H1 (cell line): ENCODE results near the gene KLHL29. TPM values are rescaled to one million over a fixed set of nuclear protein-coding genes. Genes with fewer than 3 reads are reported as not detected.
A peak's percentile ranks its signal among the peaks of the same experiment; 100 is the strongest.

Source experiments
- CTCF ChIA-PET: fragments of 300-600 bp; sonication (Branson Sonifier 250); formaldehyde crosslinking; loops from one replicate; lab custom pipeline; 2021; ENCODE audit not compliant: partially characterized antibody; lab: Charles Lee
- POLR2A ChIA-PET: fragments of 300-600 bp; sonication (Branson Sonifier 250); formaldehyde crosslinking; loops from one replicate; lab custom pipeline; 2021; ENCODE audit warnings: inconsistent platforms; ENCODE audit not compliant: partially characterized antibody; lab: Charles Lee
- DNase-seq, 2 experiments: peaks; one replicate each; pipeline versions ENCODE4 v3.0.0 to v3.0.0-alpha.2; 2010 to 2022; ENCODE audit warnings: low spot score in 2 of 2, low read depth in 1 of 2, mixed read lengths in 1 of 2
- FAIRE-seq: peaks from 2 replicates; lab custom pipeline; 2011; peaks lifted over from hg19 to GRCh38; lab: Jason Lieb, UNC
- H2AFZ ChIP-seq: 2 replicates; pipeline ENCODE4 v1.8.1; 2012; ENCODE audit warnings: low read length, inconsistent platforms
- H2AK5ac ChIP-seq: 2 replicates; pipeline ENCODE4 v1.6.1; 2013; ENCODE audit warnings: low read depth, low read length
- H2BK120ac ChIP-seq: replicated peaks from 2 replicates; pipeline ENCODE3; 2013; ENCODE audit warnings: low read depth, low read length, inconsistent platforms
- H2BK12ac ChIP-seq: 2 replicates; pipeline ENCODE4 v1.6.1; 2013; ENCODE audit warnings: low read depth, low read length
- H2BK15ac ChIP-seq: 2 replicates; pipeline ENCODE4 v1.6.1; 2013; ENCODE audit warnings: low read length
- H2BK20ac ChIP-seq: 2 replicates; pipeline ENCODE4 v1.6.1; 2013; ENCODE audit warnings: low read length
- H2BK5ac ChIP-seq: 2 replicates; pipeline ENCODE4 v1.6.1; 2013; ENCODE audit warnings: low read depth, low read length
- H3K14ac ChIP-seq: 2 replicates; pipeline ENCODE4 v1.6.1; 2013; ENCODE audit warnings: inconsistent platforms; ENCODE audit not compliant: insufficient read length
- H3K18ac ChIP-seq: 2 replicates; pipeline ENCODE4 v1.6.1; 2013; ENCODE audit warnings: low read length; ENCODE audit errors: extremely low read depth
- H3K23ac ChIP-seq: 2 replicates; pipeline ENCODE4 v1.6.1; 2013; ENCODE audit warnings: inconsistent platforms; ENCODE audit not compliant: insufficient read length
- H3K23me2 ChIP-seq: 2 replicates; pipeline ENCODE4 v1.6.1; 2013; ENCODE audit warnings: low read depth, low read length
- H3K27ac ChIP-seq: 2 replicates; pipeline ENCODE4 v1.6.1; 2011; ENCODE audit warnings: low read depth, low read length, inconsistent platforms
- H3K27me3 ChIP-seq, 4 experiments: replicated peaks in 1 of 4; 1 replicate in 1 of 4; 2 replicates in 3 of 4; pipeline versions ENCODE4 v1.6.1 to v1.8.1; 2011 to 2013; ENCODE audit warnings: low read length in 3 of 4, mild to moderate bottlenecking in 3 of 4, inconsistent platforms in 2 of 4, mixed read lengths in 2 of 4, moderate library complexity in 1 of 4; ENCODE audit not compliant: control insufficient read depth in 3 of 4, insufficient read depth in 3 of 4; ENCODE audit errors: extremely low read depth in 1 of 4
- H3K36me3 ChIP-seq, 4 experiments: 2 replicates each; pipeline versions ENCODE4 v1.6.1 to v1.8.1; 2011 to 2013; ENCODE audit warnings: mild to moderate bottlenecking in 4 of 4, low read length in 3 of 4, moderate library complexity in 2 of 4, control low read depth in 1 of 4, inconsistent platforms in 1 of 4; ENCODE audit not compliant: insufficient read depth in 4 of 4, control insufficient read depth in 2 of 4
- H3K4ac ChIP-seq: replicated peaks from 2 replicates; pipeline ENCODE3; 2013; ENCODE audit warnings: low read length, low read depth, mixed read lengths, inconsistent platforms; ENCODE audit not compliant: insufficient read length
- H3K4me1 ChIP-seq, 4 experiments: replicated peaks in 1 of 4; 1 replicate in 1 of 4; 2 replicates in 3 of 4; pipeline versions ENCODE4 v1.6.1 to v1.8.1; 2011 to 2013; ENCODE audit warnings: low read length in 3 of 4, inconsistent platforms in 2 of 4, mixed read lengths in 1 of 4; ENCODE audit not compliant: insufficient read depth in 4 of 4, control insufficient read depth in 3 of 4
- H3K4me2 ChIP-seq, 2 experiments: 2 replicates each; pipeline versions ENCODE4 v1.6.1 to v1.8.1; 2011 to 2013; ENCODE audit warnings: low read depth in 2 of 2, low read length in 2 of 2, control low read depth in 1 of 2, inconsistent platforms in 1 of 2, mild to moderate bottlenecking in 1 of 2; ENCODE audit not compliant: insufficient read depth in 1 of 2
- H3K4me3 ChIP-seq, 4 experiments: fragments of 200-600, 300-600 bp in 1 of 4; sonication (generic), shearing (Covaris generic), sonication (Bioruptor Twin) in 1 of 4; 2 replicates each; pipeline versions ENCODE4 v1.5.1 to v1.8.1; 2011 to 2016; ENCODE audit warnings: low read length in 4 of 4, low read depth in 3 of 4, control low read depth in 2 of 4, inconsistent platforms in 2 of 4, mild to moderate bottlenecking in 2 of 4, mixed read lengths in 1 of 4, moderate library complexity in 1 of 4; ENCODE audit not compliant: insufficient read depth in 2 of 4; ENCODE audit errors: extremely low read depth in 1 of 4
- H3K56ac ChIP-seq: replicated peaks from 2 replicates; pipeline ENCODE3; 2013; ENCODE audit warnings: low read depth, mild to moderate bottlenecking, mixed read lengths, low read length, inconsistent platforms; ENCODE audit not compliant: insufficient read length
- H3K79me1 ChIP-seq: 2 replicates; pipeline ENCODE4 v1.6.1; 2013; ENCODE audit warnings: low read depth, low read length, control low read depth
- H3K79me2 ChIP-seq, 2 experiments: 2 replicates each; pipeline versions ENCODE4 v1.6.1 to v1.8.1; 2012 to 2013; ENCODE audit warnings: low read length in 2 of 2, mild to moderate bottlenecking in 2 of 2, inconsistent platforms in 1 of 2; ENCODE audit not compliant: insufficient read depth in 2 of 2, control insufficient read depth in 1 of 2
- H3K9ac ChIP-seq, 4 experiments: replicated peaks in 1 of 4; 1 replicate in 1 of 4; 2 replicates in 3 of 4; pipeline versions ENCODE4 v1.6.1 to v1.8.1; 2011 to 2013; ENCODE audit warnings: low read depth in 3 of 4, low read length in 3 of 4, control low read depth in 2 of 4, mild to moderate bottlenecking in 2 of 4, moderate library complexity in 2 of 4, inconsistent platforms in 1 of 4; ENCODE audit errors: extremely low read depth in 1 of 4
- H3K9me3 ChIP-seq, 2 experiments: 2 replicates each; pipeline versions ENCODE4 v1.6.1 to v1.8.1; 2012 to 2013; ENCODE audit warnings: mild to moderate bottlenecking in 2 of 2, moderate library complexity in 2 of 2, control low read depth in 1 of 2, inconsistent platforms in 1 of 2, low read depth in 1 of 2, low read length in 1 of 2, mixed read lengths in 1 of 2; ENCODE audit not compliant: insufficient read depth in 2 of 2
- H4K20me1 ChIP-seq, 2 experiments: replicated peaks in 1 of 2; 2 replicates each; pipeline versions ENCODE3 to v1.8.1; 2011 to 2013; ENCODE audit warnings: inconsistent platforms in 2 of 2, low read length in 2 of 2, mild to moderate bottlenecking in 1 of 2; ENCODE audit not compliant: insufficient read depth in 2 of 2, control insufficient read depth in 1 of 2
- H4K5ac ChIP-seq: 2 replicates; pipeline ENCODE4 v1.6.1; 2013; ENCODE audit warnings: low read length, low read depth, mixed read lengths, inconsistent platforms; ENCODE audit not compliant: insufficient read length
- H4K8ac ChIP-seq: 2 replicates; pipeline ENCODE4 v1.8.0; 2013; ENCODE audit warnings: mild to moderate bottlenecking, moderate library complexity, low read length, inconsistent platforms; ENCODE audit not compliant: insufficient read depth; ENCODE audit errors: extremely low read depth
- H4K91ac ChIP-seq: replicated peaks from 2 replicates; pipeline ENCODE3; 2013; ENCODE audit warnings: low read length, mixed read lengths, inconsistent platforms; ENCODE audit not compliant: insufficient read length
- ATF3 ChIP-seq: IDR thresholded peaks from 2 replicates; pipeline ENCODE4 v1.6.1; 2011; ENCODE audit warnings: low read depth, mild to moderate bottlenecking, low read length; ENCODE audit not compliant: insufficient read depth
- EZH2 ChIP-seq: fragments of 200-600 bp; sonication (generic); IDR thresholded peaks from 2 replicates; pipeline ENCODE4 v1.7.1; 2012; ENCODE audit warnings: low read depth, mild to moderate bottlenecking, moderate library complexity, low read length, inconsistent platforms; ENCODE audit not compliant: severe bottlenecking
- GABPA ChIP-seq: IDR thresholded peaks from 2 replicates; pipeline ENCODE4 v1.6.1; 2011; ENCODE audit warnings: mild to moderate bottlenecking, low read length, moderate library complexity, borderline replicate concordance; ENCODE audit not compliant: insufficient read depth
- RXRA ChIP-seq: IDR thresholded peaks from 2 replicates; pipeline ENCODE4 v1.6.1; 2011; ENCODE audit warnings: low read depth, mild to moderate bottlenecking, low read length, moderate library complexity; ENCODE audit not compliant: insufficient read depth
- WGBS, 2 experiments: shearing (Covaris generic) in 1 of 2; methylation state at CpG; one replicate each; pipeline versions ENCODE4 v1.1.6 to v1.1.7; 2013 to 2015; ENCODE audit warnings: low lambda C conversion rate in 2 of 2, mixed read lengths in 2 of 2, inconsistent platforms in 1 of 2, low coverage in 1 of 2, missing lambda C conversion rate in 1 of 2; ENCODE audit not compliant: insufficient replicate concordance in 2 of 2, insufficient coverage in 1 of 2, insufficient read length in 1 of 2; ENCODE audit errors: extremely low coverage in 1 of 2, missing lambda C conversion rate in 1 of 2; 5-methylcytosine and 5-hydroxymethylcytosine counted together
- polyA plus RNA-seq, 7 experiments: library from polyadenylated mRNA; depleted of rRNA in 3 of 7; stranded (reverse) in 5 of 7; unstranded in 2 of 7; fragments of >200 nt in 5 of 7; fragments of 200-250 nt in 2 of 7; gene quantifications; 1 replicate in 5 of 7; 2 replicates in 1 of 7; 4 replicates in 1 of 7; pipeline versions ENCODE4 v1.2.1 to v1.2.3, GENCODE V29; 2011 to 2013; ENCODE audit warnings: missing spikeins in 2 of 7, mixed read lengths in 2 of 7
- total RNA-seq: library from RNA; stranded (reverse); fragmentation: NEBNext Ultra II Directional; extraction: Animal tissue kit (Norgen Biotek cat#: 25700); gene quantifications from 2 replicates; pipeline ENCODE4 v1.2.1, GENCODE V29; 2021

KLHL29 gene
- total and polyA plus RNA-seq, 2 of the 8 experiments (the other 6 are each of a cell fraction or from before 2014, with no cell fraction given) = 1.1 to 4.7 TPM

GRCh38 chr2:23666241-23666979, 281.4 kb downstream of the KLHL29 start:
- Histone ChIP-seq H3K14ac (no peak overlapping the region), H4K5ac (no peak overlapping the region), H2BK15ac (peak overlapping the region; percentile 16; the same call in 1 of the 2 replicates), H3K4me2 (no peak overlapping the region), H3K23ac (no peak overlapping the region), H3K27ac (no peak overlapping the region)
- POLR2A ChIA-PET = no interaction called here
- TF ChIP-seq EZH2 (no peak), GABPA (no peak), ATF3 (no peak), RXRA (no peak)
- TF ChIP-seq, all 59 proteins: peak for 0
- CTCF ChIA-PET = interaction anchor here (0.8 to 7.8 kb wide), 7 partner anchors 9 to 44 kb away, joined by 3 to 35 read pairs (median 3); no protein-coding TSS in a partner anchor
- H3K4me3 ChIP-seq = no peak overlapping the region
- H3K36me3 ChIP-seq = no peaks in the 10 kb centered on the region
- H2BK12ac ChIP-seq = no peak overlapping the region
- H4K8ac ChIP-seq = no peak overlapping the region
- FAIRE-seq = no peak
- H3K23me2 ChIP-seq = no peaks in the 10 kb centered on the region; the same call in 1 of the 2 replicates
- H3K56ac ChIP-seq = no peak overlapping the region
- no peak overlapping the region for H2AK5ac ChIP-seq
- H2AFZ ChIP-seq = no peak overlapping the region
- H3K79me2 ChIP-seq = no peaks in the 10 kb centered on the region
- no peak overlapping the region for H3K4ac ChIP-seq
- H3K9me3 ChIP-seq = no peaks in the 10 kb centered on the region
- H3K4me1 ChIP-seq = peaks cover 0 to 6% (median 3%) of the 10 kb centered on the region in 4 experiments; a peak in 3 of 7 replicates
- no peak for DNase-seq
- peaks cover 0 to 2% of the 10 kb centered on the region in 2 experiments for H4K20me1 ChIP-seq
- no peak overlapping the region for H2BK5ac ChIP-seq
- 93% methylated on average over 12 of the region's 12 CpGs; no CpG with 5 or more reads in 1 of the 2 experiments for WGBS, 2 experiments
- no peak overlapping the region for H3K9ac ChIP-seq
- H3K79me1 ChIP-seq = no peaks in the 10 kb centered on the region
- H2BK20ac ChIP-seq = no peak overlapping the region
- H2BK120ac ChIP-seq = no peak overlapping the region
- no peak overlapping the region for H4K91ac ChIP-seq
- H3K18ac ChIP-seq = no peak overlapping the region
- H3K27me3 ChIP-seq = peaks cover 0 to 6% (median under 1%) of the 10 kb centered on the region in 4 experiments; a peak in 2 of 7 replicates
